Astrocyte of the cerebellum (primary cell): Measurements from ENCODE around the gene CHRNA1.

ENCODE experiments used
- DNase-seq: peaks from one replicate; pipeline ENCODE4 v3.0.0-alpha.2; 2011; ENCODE audit warnings: low read depth
- H3K4me3 ChIP-seq: 2 replicates; pipeline ENCODE4 v1.5.1; 2011; ENCODE audit warnings: mild to moderate bottlenecking, low read depth, low read length, moderate library complexity
- in situ Hi-C: cut with HindIII; loops from 2 replicates; pipeline ENCODE4 v1.10.0; 2017; ENCODE audit warnings: low sequenced_read_pairs
- TF ChIP-seq, protein P1 (sequence below): IDR thresholded peaks from 2 replicates; pipeline ENCODE4 v1.5.1; 2012; ENCODE audit warnings: low read length, low read depth, moderate library complexity, mild to moderate bottlenecking; ENCODE audit errors: missing control alignments

The CHRNA1 gene

DNA sequence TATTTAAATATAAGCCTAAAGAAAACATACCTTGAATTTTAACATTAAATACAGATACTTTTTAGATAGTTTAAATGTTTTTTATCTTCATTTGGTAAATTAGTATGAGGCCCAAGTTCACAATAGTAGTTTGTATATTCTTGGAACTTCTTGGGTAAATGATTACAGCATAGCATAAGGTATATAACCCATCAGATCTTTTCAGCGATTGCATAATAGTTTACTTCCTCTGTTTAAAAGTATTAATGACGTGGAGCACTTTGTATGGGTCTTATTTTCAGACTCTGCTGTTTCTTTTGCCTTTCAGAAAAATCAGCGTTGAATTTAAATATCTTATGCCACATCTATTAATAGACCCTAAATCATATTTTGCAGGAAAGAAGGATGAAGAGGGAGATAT is 60.2 kb downstream of the CHRNA1 start:
- in situ Hi-C loops: no loop called here
- TF ChIP-seq, protein P1, sequence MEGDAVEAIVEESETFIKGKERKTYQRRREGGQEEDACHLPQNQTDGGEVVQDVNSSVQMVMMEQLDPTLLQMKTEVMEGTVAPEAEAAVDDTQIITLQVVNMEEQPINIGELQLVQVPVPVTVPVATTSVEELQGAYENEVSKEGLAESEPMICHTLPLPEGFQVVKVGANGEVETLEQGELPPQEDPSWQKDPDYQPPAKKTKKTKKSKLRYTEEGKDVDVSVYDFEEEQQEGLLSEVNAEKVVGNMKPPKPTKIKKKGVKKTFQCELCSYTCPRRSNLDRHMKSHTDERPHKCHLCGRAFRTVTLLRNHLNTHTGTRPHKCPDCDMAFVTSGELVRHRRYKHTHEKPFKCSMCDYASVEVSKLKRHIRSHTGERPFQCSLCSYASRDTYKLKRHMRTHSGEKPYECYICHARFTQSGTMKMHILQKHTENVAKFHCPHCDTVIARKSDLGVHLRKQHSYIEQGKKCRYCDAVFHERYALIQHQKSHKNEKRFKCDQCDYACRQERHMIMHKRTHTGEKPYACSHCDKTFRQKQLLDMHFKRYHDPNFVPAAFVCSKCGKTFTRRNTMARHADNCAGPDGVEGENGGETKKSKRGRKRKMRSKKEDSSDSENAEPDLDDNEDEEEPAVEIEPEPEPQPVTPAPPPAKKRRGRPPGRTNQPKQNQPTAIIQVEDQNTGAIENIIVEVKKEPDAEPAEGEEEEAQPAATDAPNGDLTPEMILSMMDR: no peak
- H3K4me3 ChIP-seq: no peak overlapping the region
- DNase-seq: no peak

DNA sequence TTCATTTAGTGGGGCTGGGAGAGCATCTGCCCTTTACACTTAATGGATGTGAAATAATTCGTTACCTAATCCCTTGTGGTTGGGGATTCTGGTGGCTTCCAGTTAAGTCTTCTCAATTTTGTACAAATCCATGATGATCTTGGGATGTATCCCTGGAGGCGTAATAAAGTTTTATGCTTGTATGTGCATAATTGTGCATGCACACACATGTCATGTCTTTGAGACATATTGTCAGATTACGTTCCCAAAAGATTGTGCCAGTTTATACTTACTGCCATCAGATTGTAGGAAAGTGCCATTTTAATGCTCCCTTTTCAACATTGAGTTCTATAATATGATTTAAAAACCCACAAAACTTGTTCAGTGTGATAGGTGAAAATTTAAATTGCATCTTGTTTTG is 60.8 kb downstream of the CHRNA1 start:
- H3K4me3 ChIP-seq: no peak overlapping the region
- no peak for DNase-seq
- TF ChIP-seq, protein P1: no peak
- in situ Hi-C loops: no loop called here

DNA sequence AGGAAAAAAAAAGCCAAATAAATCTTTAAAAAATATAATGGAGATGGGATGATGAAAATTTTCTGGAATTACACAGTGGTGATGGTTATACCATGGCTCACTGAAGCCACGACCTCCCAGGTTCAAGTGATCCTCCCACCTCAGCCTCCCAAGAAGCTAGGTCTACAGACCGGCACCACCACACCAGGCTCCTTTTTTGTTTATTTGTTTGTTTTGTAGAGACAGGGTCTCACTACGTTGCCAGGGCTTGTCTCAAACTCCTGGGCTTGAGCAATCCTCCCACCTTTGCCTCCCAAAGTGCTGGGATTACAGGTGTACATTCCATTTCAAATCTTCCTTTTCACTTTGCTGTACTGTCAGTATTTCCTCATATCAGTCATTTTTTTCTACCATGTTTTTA is 61.7 kb downstream of the CHRNA1 start:
- H3K4me3 ChIP-seq: no peak overlapping the region
- DNase-seq: no peak
- TF ChIP-seq, protein P1: no peak
- in situ Hi-C loops: no loop called here

DNA sequence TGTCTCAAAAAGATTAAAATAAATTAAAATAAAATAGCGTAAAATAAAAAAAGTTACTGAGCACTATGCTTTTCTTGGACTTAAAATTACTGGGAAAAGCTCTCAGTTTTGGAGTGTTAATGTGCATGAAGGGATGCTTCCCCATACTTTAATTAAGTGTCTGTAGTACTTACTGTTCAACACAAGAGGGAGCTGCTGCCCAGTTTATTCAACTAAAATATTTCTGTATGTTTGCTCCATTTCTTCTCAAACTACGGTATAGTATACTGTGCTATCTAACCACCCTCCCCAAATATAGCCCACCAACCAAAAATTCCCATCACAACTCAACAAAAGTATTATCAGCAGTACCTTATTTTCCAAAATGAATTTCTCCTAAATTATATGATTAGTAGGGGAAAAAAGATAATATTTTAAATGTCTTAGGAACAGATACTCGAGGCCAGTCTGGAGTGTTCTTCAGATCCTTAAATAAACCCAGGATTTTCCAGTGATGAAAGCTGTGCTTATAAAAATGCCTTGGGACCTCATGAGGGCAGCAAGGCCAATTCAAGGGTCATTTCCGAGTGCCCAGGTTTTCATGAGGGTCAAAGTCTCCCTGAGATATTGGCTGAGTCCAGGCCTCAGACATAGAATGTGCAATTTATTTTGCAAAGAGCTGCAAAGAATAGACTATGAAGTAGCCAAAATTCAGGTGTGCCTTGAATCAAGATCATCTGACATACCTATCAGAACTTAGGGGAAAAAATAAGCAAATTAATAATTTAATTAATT is 64.1 kb downstream of the CHRNA1 start:
- in situ Hi-C loops: no loop called here
- no peak overlapping the region for H3K4me3 ChIP-seq
- peak; percentile 43 for DNase-seq
- TF ChIP-seq, protein P1: peak; percentile 38
